Measurements from ENCODE around the gene NCOA3. TPM values are rescaled to one million over a fixed set of nuclear protein-coding genes. Genes with fewer than 3 reads are reported as not detected.

The NCOA3 gene
- total RNA-seq, 4 donors from 2014 or later: 45.1 to 77.8 (median 56.3) TPM

DNA sequence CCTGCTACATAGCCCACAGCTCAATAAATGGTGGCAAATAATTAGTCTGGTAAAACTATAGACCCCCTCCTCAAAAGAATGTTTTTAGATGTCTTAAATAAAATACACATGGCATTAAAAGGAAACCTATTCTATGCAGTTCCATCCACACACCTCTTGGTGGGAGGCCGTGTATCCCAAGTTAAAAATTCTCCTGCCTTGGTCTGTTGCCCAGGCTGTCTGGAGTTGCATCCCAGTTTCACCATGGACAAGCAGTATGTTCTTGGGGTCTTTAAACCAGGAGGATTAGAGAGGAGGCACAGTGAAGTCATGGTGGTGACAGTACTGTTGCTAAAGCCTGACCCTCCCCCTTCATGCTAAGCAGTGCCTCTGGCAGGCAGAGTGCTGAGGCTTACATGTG is 188.0 kb downstream of the NCOA3 start:
- H3K36me3 ChIP-seq: peaks cover 19% of the 10 kb centered on the region
- WGBS: 79% methylated on average over 1 of the region's 1 CpG
- H3K4me3 ChIP-seq: no peak overlapping the region
- peaks cover 11% of the 10 kb centered on the region for H3K9me3 ChIP-seq
- H3K4me1 ChIP-seq: no peaks in the 10 kb centered on the region
- H3K27ac ChIP-seq: no peak overlapping the region
- no peaks in the 10 kb centered on the region for H3K27me3 ChIP-seq
- no peak for DNase-seq (ENCODE audit: low spot score in 2 of 2)
- TF ChIP-seq POLR2AphosphoS5 (IDR thresholded peaks at IDR 0.05): no peak
- no peak for TF ChIP-seq POLR2A (IDR thresholded peaks at IDR 0.05)
- no peak for TF ChIP-seq EP300 (IDR thresholded peaks at IDR 0.05)
- TF ChIP-seq, protein P1, sequence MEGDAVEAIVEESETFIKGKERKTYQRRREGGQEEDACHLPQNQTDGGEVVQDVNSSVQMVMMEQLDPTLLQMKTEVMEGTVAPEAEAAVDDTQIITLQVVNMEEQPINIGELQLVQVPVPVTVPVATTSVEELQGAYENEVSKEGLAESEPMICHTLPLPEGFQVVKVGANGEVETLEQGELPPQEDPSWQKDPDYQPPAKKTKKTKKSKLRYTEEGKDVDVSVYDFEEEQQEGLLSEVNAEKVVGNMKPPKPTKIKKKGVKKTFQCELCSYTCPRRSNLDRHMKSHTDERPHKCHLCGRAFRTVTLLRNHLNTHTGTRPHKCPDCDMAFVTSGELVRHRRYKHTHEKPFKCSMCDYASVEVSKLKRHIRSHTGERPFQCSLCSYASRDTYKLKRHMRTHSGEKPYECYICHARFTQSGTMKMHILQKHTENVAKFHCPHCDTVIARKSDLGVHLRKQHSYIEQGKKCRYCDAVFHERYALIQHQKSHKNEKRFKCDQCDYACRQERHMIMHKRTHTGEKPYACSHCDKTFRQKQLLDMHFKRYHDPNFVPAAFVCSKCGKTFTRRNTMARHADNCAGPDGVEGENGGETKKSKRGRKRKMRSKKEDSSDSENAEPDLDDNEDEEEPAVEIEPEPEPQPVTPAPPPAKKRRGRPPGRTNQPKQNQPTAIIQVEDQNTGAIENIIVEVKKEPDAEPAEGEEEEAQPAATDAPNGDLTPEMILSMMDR (IDR thresholded peaks at IDR 0.05): no peak

DNA sequence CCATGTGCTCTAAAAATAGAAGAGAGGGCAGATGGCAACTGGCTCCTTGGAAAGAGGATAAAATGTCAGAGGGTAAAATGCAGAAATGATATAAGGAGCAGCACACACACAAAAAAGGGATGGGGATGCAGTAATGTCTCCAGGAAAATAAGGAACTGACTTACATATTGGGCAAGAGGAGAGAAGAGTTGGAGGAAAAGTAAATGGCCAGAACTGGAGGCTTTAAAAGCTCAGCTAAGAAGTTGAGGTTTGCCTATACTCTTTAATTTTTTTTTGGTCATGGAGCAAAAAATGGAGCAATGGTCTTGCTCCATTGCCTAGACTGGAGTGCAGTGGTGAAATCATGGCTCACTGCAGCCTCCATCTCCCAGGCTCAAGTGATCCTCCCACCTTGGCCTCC is 189.9 kb downstream of the NCOA3 start:
- H3K36me3 ChIP-seq: peaks cover 19% of the 10 kb centered on the region
- DNase-seq (ENCODE audit: low spot score in 2 of 2): no peak
- no peaks in the 10 kb centered on the region for H3K27me3 ChIP-seq
- peaks cover 11% of the 10 kb centered on the region for H3K9me3 ChIP-seq
- no peaks in the 10 kb centered on the region for H3K4me1 ChIP-seq
- TF ChIP-seq POLR2A (IDR thresholded peaks at IDR 0.05): no peak
- TF ChIP-seq POLR2AphosphoS5 (IDR thresholded peaks at IDR 0.05): no peak
- TF ChIP-seq EP300 (IDR thresholded peaks at IDR 0.05): no peak
- TF ChIP-seq, protein P1 (IDR thresholded peaks at IDR 0.05): no peak
- H3K27ac ChIP-seq: no peak overlapping the region
- H3K4me3 ChIP-seq: no peak overlapping the region

DNA sequence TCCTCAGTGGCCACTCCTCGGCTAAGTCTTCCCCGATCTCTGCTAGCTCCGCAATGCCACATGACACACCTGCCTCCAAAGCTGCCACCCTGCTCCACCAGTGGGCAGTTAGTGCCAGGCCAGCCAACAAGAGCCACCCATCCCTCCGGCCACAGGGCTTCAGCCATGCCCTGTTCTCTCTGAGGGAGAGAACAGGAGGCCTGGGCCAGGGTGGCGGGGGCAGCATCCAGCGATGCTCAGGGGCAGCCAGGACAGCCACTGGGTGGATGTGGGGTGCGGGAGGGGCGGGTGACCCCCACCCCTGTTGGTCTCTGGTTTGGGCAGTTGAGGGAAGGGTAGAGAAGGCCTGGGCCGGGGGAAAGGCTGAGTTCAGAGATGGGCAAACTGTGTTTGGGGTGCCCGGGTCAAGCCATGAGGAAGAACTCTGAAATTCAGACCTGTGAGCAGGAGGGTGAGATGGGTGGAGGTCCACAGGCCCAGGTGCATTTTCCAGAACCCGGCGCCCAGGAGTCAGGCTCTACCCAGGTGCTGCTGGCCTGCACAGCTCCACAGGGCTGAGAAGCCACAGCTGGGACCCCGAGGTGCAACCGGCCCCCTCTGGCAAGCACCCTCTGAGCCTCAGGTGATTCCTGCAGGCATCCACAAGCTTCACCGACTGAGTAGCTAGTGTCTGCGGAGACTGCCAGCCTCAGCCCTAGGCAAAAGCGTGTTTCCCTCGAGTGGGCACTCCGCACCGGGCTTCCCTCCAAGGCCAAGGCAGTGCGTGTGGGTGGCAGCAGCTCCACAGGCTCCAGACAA is 192.5 kb downstream of the NCOA3 start:
- no peak for DNase-seq (ENCODE audit: low spot score in 2 of 2)
- peaks cover 11% of the 10 kb centered on the region for H3K9me3 ChIP-seq
- H3K36me3 ChIP-seq: peaks cover 10% of the 10 kb centered on the region
- TF ChIP-seq POLR2AphosphoS5 (IDR thresholded peaks at IDR 0.05) (no peak), POLR2A (IDR thresholded peaks at IDR 0.05) (no peak), EP300 (IDR thresholded peaks at IDR 0.05) (no peak)
- TF ChIP-seq, protein P1 (IDR thresholded peaks at IDR 0.05): no peak
- 94% methylated on average over 13 of the region's 21 CpGs for WGBS
- H3K4me1 ChIP-seq: no peaks in the 10 kb centered on the region
- no peaks in the 10 kb centered on the region for H3K27me3 ChIP-seq
- no peak overlapping the region for H3K27ac ChIP-seq
- H3K4me3 ChIP-seq: no peak overlapping the region

GRCh38 chr20:47696856-47697255 is 195.2 kb downstream of the NCOA3 start:
- Histone ChIP-seq H3K9me3 (peaks cover 6% of the 10 kb centered on the region), H3K27ac (no peak overlapping the region), H3K36me3 (peaks cover 8% of the 10 kb centered on the region), H3K4me3 (no peak overlapping the region), H3K27me3 (no peaks in the 10 kb centered on the region), H3K4me1 (no peaks in the 10 kb centered on the region)
- TF ChIP-seq EP300 (IDR thresholded peaks at IDR 0.05): no peak
- no peak for TF ChIP-seq POLR2A (IDR thresholded peaks at IDR 0.05)
- TF ChIP-seq POLR2AphosphoS5 (IDR thresholded peaks at IDR 0.05): no peak
- TF ChIP-seq, protein P1 (IDR thresholded peaks at IDR 0.05): no peak
- 95% methylated on average over 11 of the region's 11 CpGs for WGBS
- DNase-seq (ENCODE audit: low spot score in 2 of 2): no peak

DNA sequence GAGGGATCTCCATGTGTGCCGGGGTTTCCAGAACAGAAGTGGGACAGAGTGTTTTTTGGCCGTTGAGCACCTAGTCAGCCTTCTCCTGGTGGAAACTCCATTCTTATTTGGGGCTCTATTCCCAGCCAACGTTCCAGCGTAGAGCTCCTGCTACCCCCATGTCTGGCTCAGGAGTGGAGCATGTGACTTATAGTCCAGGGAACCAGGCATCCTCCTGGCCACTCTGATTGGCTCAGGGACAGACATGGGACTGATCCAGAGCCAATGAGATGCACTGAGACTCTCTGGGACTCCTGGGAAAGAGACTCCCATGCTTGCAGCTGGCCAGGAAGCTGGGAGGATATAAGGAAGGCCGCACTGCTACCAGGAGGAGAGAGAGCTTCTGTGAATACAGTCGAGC is 196.5 kb downstream of the NCOA3 start:
- no peak overlapping the region for H3K27ac ChIP-seq
- H3K9me3 ChIP-seq: no peaks in the 10 kb centered on the region
- DNase-seq (ENCODE audit: low spot score in 2 of 2): no peak
- H3K4me1 ChIP-seq: no peaks in the 10 kb centered on the region
- TF ChIP-seq EP300 (IDR thresholded peaks at IDR 0.05) (no peak), POLR2A (IDR thresholded peaks at IDR 0.05) (no peak), POLR2AphosphoS5 (IDR thresholded peaks at IDR 0.05) (no peak)
- TF ChIP-seq, protein P1 (IDR thresholded peaks at IDR 0.05): no peak
- H3K36me3 ChIP-seq: peaks cover 8% of the 10 kb centered on the region
- no peak overlapping the region for H3K4me3 ChIP-seq
- 91% methylated on average over 5 of the region's 6 CpGs for WGBS
- H3K27me3 ChIP-seq: no peaks in the 10 kb centered on the region
